Suppressor macrophage (primary cell): ENCODE measurements around the gene SH3YL1.

Experiments
- DNase-seq, 4 experiments: peaks; one replicate each; pipeline ENCODE4 v3.0.0-alpha.2; 2020 to 2022

SH3YL1 gene

GRCh38 chr2:282371-283263 lies 18.8 kb upstream of the SH3YL1 start:
- no peak for DNase-seq

GRCh38 chr2:281381-281780 lies 17.5 kb upstream of the SH3YL1 start:
- no peak for DNase-seq

DNA sequence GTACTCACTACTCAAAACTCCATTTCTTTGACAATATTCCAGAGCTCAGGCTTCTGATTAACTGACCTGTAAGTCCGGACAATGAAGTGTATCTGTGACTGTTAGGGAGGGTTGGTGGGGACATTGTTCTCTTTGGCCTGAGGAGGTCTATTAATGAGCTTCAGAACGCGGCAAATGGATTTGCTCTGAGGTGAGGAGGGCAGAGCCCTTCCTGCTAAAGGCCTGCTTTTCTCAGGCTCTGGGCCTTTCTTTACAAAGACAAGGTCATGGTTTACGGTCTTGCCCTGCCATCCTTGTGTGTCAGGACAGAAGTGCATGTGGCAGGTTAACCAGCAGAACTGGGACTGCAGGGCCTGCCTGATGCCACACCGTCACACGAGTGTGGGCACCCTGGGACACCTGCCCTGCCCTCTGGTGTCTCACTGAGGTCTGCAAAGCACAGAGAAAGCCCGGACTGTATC lies 16.8 kb upstream of the SH3YL1 start:
- DNase-seq: no peak

DNA sequence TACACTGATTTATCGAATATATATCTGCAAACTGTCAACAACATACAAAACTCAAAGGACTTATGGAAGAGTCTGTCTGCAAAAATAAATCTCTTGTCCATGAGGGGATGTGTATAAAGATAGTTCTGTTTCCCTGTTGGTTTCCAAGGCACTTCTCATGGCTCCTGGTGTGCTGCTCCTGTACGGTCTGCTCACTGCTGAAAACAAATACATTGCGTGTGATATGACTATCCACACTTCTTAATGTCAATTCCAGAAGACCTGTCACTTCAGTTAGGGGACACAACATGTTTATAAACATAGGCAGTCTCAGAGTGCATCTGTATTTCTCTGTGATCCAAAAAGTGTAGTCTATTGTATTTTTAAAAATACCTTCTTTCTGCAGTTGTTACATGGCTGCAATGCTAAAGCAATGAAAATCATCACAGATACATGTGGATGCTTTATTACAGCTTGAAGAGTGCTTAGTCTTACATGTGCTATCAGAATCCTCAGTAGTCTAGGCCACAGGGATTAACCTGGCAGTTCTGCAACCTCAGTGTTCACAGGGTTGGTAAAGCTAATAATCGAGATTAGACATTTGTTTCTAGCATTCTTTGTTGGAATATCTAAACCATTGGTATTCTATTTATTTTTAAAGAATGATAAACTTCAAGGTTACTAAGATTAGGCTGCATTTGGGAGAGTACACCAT lies 16.3 kb upstream of the SH3YL1 start:
- no peak for DNase-seq

DNA sequence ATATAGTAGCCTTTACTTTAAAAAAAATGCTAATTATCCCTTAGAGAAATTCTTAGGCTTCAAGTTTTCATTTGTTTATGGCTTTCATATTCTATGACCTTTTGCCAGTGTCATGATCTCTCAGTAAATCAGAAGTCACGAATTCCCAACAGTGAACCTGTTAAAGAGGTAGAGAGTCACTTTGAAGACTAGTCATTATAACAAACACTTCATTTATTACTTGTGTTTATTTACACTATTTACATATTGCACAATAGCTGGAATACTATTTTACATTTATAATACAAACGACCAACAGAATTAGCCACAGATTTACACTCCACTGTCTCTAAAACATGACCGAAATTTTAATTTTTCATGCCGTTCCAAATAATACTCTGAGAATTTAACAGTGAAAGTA lies 15.5 kb upstream of the SH3YL1 start:
- DNase-seq: no peak

DNA sequence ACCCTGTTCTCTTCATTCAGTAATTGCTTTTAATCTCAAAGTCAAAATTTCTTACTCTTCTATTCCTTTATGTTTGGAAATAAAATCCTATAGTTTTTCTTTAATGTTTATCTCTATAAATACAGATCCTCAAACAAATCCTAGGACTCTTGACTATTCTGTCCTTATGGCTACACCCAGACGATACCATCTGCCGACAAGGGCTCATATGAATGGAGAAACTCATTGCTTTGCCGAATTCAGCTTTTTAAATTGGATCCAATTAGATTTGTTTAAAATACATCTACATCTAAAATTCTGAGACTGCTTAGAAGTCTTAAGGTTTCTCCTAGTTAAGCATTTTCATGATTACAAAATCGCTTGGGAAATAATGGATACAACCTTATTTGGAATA lies 15.1 kb upstream of the SH3YL1 start:
- DNase-seq: no peak

DNA sequence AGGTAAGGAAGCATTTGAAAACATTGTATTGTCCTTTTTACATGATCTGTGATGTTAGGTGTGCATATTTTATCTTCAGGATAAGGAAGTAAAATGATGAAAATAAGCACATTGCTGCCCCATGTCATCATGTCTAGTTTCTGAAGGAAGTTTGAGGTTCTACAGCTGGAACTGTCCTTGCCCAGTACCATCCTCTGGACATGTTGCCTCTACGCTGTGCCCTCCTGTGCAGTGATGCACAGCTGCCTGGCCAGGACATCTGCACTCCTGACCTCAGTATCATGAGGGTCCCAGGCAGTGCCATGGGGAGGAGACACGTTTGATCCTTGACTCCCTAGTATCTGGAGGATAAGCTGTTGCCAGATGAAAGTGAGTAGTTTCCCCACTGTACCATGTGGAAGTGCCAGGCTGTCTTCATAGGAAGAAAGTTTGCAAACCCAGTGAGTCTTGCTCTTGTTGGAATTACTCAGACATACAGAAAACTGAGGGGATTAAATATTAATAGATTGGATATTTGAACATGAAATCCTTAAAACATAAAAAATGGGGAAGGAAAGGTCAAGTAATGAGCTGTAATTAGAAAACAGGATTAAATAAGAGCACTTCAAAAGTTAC lies 14.6 kb upstream of the SH3YL1 start:
- no peak for DNase-seq

DNA sequence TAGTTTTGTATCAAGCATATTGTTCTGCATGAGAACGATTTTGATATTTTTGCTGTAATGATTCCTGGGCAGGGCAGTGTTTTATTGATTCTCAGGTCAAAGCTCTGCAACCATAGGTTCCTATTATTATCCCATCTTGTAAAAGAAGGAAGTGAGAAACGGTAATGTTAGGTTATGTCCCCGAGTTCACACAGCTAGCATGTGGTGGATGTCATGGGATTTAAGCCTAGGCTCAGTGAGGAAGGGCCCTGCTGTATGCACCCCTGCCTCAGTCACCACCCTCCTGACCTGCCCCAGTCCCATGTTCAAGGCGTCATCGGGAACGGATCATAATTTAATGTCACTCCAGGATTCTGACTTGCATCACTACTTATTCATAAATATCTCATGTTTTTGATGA lies 11.6 kb upstream of the SH3YL1 start:
- peak; percentile 53 to 79 (median 69) for DNase-seq

DNA sequence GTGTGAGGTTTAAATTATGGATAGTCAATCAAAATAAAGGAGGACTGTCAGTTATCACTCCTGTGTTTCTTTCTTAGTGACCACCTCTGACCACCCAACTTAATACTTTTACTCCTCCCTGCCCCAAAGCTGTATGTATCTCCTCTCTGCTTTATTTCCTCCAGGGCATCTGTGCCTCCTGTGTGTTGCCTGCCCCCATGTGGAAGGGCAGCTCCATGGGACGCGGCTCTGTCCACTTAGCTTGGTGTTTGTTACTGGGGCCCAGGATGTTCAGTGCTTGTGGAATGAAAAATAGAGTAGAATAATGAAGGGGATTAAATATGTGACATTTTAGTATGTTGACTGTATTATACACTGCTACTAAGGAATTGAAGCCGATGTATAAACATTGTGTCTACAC lies 10.7 kb upstream of the SH3YL1 start:
- peak in 2 of 4 experiments; percentile 8 to 16 for DNase-seq

DNA sequence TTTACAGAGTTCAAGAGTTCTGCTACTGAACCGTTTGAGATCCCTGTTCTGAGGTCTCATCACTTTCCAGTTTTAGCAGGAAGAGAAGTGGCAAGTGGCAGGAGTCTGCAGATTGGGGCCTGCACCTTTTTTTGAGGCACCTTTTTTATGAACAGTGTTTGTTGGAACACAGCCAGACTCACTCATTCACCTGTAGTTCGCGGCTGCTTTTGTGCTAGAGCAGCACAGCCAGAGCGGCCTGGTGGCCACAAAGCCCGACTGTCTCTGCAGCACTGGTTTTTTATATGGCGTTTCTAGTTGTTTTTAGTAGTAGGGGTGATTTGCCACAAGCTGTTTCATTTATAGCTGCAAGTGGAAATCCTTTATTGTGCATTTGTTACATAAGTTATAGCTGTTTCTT lies 9.5 kb upstream of the SH3YL1 start:
- no peak for DNase-seq

GRCh38 chr2:271917-272316 lies 8.1 kb upstream of the SH3YL1 start:
- DNase-seq: no peak

DNA sequence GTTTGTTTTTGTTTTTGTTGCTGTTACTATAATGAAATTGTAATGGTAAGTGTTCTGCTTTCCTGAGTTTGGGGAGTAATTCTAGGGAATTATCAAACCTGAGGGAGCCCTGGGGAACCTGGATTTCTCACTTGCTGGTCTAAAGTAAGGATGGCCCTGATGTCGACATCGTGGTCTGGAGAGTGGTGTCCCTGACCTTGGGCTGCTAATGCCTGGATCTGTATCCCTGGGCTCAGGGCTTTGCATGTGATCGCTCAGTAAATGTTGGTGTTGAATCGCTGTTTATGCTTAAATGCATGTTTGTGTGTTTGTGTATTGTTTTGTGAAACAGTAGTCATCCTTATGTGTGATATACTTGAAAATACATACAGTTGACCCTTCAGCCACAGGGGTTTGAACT lies 7.0 kb upstream of the SH3YL1 start:
- DNase-seq: no peak

- DNase-seq: peak in 2 of 4 experiments; percentile 7
Observed at GRCh38 chr2:269356-270030, 5.7 kb upstream of the SH3YL1 start.

GRCh38 chr2:268323-268722 lies 4.5 kb upstream of the SH3YL1 start:
- no peak for DNase-seq

GRCh38 chr2:264493-265468 lies 949 bp upstream of the SH3YL1 start, which contains the start of gene ACP1:
TSS of gene ACP1 (plus strand) at chr2:264947. CDS start at chr2:264965, 18 bp downstream.
- DNase-seq: peak; percentile 98 to 99 (median 98)

GRCh38 chr2:263022-263738 lies 652 bp downstream of the SH3YL1 start:
- no peak for DNase-seq

- no peak for DNase-seq
Observed at GRCh38 chr2:262117-262516, 1.7 kb downstream of the SH3YL1 start.

DNA sequence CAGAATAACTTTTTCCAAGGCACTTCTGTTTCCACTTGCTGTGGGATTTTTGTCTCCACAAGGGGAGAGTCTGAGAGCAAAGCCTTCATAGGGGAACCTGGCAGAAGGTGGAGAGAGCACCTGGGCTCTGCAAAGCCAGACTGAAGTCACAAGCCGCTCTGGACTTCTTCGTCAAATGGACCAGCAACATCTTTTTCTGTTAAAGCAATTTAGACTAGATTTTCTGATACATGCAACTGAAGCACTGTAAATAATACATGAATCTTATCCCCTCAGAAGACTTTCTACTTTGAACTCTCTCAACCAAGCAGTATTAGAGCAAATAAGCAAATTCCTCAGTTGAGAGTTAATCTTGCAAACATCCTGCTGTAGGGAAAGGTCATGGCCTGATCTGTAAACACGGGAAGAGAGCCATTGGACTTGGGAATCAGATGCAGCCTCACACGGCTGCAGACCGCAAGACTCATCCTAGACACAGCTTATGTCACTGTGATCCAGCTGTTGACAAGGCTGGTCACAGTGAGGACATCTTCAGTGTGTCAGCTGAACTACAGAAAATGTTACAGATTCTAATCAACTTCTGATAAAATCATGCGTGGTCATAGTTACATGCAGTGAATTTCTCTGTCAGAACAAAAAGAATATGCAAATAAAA lies 3.2 kb downstream of the SH3YL1 start:
- DNase-seq: no peak

- DNase-seq: no peak
Observed at GRCh38 chr2:259789-260331, 4.0 kb downstream of the SH3YL1 start.

DNA sequence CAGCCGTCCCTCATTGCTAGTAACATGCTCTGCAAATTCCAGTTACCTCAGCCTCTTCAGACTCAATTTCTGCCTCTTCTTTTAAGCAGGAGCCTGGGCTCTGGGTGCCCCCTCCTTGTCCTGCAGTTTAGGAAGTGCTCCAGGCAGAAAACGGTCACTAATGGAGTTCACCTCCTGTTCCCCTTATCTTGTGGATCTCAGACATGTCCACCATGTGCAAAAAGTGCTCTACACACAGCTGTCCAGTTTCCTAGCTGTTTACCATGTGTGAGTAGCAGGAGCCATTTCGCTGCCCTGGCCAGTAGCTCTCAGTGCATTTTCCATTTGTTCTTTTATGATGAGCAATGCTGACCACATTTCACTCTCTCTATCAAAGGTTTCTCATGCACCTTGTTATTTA lies 4.9 kb downstream of the SH3YL1 start:
- DNase-seq: no peak
